GM06990 (cell line): Measurements from ENCODE around the gene CWC25.

Experiments
- DNase-seq: peaks from one replicate; pipeline ENCODE4 v3.0.0-alpha.2; 2011; ENCODE audit not compliant: insufficient read length; ENCODE audit errors: extremely low read depth
- H3K27me3 ChIP-seq: replicated peaks from 2 replicates; pipeline ENCODE4 v1.6.0; 2011; ENCODE audit warnings: low read length; ENCODE audit not compliant: control insufficient read depth, insufficient read depth
- H3K36me3 ChIP-seq: 2 replicates; pipeline ENCODE4 v1.5.1; 2011; ENCODE audit warnings: low read length; ENCODE audit not compliant: control insufficient read depth, insufficient read depth
- H3K4me3 ChIP-seq: replicated peaks from 2 replicates; pipeline ENCODE4 v1.5.1; 2011; ENCODE audit warnings: low read depth, mild to moderate bottlenecking, control low read depth, low read length
- CTCF ChIP-seq: IDR thresholded peaks from 2 replicates; pipeline ENCODE4 v1.5.1; 2011; ENCODE audit warnings: low read length, control low read depth, mild to moderate bottlenecking, inconsistent platforms; ENCODE audit not compliant: insufficient read depth, poor library complexity, severe bottlenecking

Gene CWC25

GRCh38 chr17:38799501-38800236 lies 25.5 kb downstream of the CWC25 start, which contains the start of gene PIP4K2B:
PIP4K2B (minus strand) TSS chr17:38799556; CDS start chr17:38799424, 132 bp downstream.
- DNase-seq, result peak; percentile 95
- TF ChIP-seq CTCF, result no peak
- H3K36me3 ChIP-seq, result peaks cover 11% of the 10 kb centered on the region

GRCh38 chr17:38798614-38799500 lies 26.3 kb downstream of the CWC25 start:
- peaks cover 11% of the 10 kb centered on the region for H3K36me3 ChIP-seq
- H3K4me3 ChIP-seq, result peak overlapping the region; percentile 87
- peak; percentile 78 for DNase-seq
- TF ChIP-seq CTCF, result no peak
- no peaks in the 10 kb centered on the region for H3K27me3 ChIP-seq

More at GRCh38 chr17:38799501-38800236, 25.5 kb downstream of the CWC25 start, which contains the start of gene PIP4K2B:
- Histone ChIP-seq H3K27me3 (no peaks in the 10 kb centered on the region), H3K4me3 (peak within 1 kb of the TSS; percentile 87)

GRCh38 chr17:38797828-38798227 lies 27.3 kb downstream of the CWC25 start:
- H3K27me3 ChIP-seq, result no peaks in the 10 kb centered on the region
- DNase-seq, result no peak
- peaks cover 11% of the 10 kb centered on the region for H3K36me3 ChIP-seq
- H3K4me3 ChIP-seq, result peak overlapping the region; percentile 87
- no peak for TF ChIP-seq CTCF

GRCh38 chr17:38797158-38797490 lies 28.0 kb downstream of the CWC25 start:
- H3K36me3 ChIP-seq, result peaks cover 6% of the 10 kb centered on the region
- H3K4me3 ChIP-seq, result no peak overlapping the region
- no peak for TF ChIP-seq CTCF
- DNase-seq, result no peak
- H3K27me3 ChIP-seq, result no peaks in the 10 kb centered on the region

- no peak for TF ChIP-seq CTCF
- no peak for DNase-seq
- Histone ChIP-seq H3K4me3 (no peak overlapping the region), H3K36me3 (peaks cover 4% of the 10 kb centered on the region), H3K27me3 (no peaks in the 10 kb centered on the region)
Measured at GRCh38 chr17:38796451-38797157, 28.5 kb downstream of the CWC25 start.
